Stimulated activated CD8-positive, alpha-beta memory T cell treated with anti-CD3 and anti-CD28 coated beads, Interleukin-15, amount 100 ng/mL, for 24 hours (primary cell): ENCODE data around the gene IL17RA.
"Not testable (repeated sequence)": the region's sequence is repeated elsewhere in the genome, so short reads cannot be mapped to it uniquely, and the experiment has no call there.

Source experiments
- DNase-seq: peaks from one replicate; pipeline ENCODE4 v3.0.0-alpha.2; 2020; ENCODE audit warnings: low read depth

The IL17RA gene, protein sequence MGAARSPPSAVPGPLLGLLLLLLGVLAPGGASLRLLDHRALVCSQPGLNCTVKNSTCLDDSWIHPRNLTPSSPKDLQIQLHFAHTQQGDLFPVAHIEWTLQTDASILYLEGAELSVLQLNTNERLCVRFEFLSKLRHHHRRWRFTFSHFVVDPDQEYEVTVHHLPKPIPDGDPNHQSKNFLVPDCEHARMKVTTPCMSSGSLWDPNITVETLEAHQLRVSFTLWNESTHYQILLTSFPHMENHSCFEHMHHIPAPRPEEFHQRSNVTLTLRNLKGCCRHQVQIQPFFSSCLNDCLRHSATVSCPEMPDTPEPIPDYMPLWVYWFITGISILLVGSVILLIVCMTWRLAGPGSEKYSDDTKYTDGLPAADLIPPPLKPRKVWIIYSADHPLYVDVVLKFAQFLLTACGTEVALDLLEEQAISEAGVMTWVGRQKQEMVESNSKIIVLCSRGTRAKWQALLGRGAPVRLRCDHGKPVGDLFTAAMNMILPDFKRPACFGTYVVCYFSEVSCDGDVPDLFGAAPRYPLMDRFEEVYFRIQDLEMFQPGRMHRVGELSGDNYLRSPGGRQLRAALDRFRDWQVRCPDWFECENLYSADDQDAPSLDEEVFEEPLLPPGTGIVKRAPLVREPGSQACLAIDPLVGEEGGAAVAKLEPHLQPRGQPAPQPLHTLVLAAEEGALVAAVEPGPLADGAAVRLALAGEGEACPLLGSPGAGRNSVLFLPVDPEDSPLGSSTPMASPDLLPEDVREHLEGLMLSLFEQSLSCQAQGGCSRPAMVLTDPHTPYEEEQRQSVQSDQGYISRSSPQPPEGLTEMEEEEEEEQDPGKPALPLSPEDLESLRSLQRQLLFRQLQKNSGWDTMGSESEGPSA

DNA sequence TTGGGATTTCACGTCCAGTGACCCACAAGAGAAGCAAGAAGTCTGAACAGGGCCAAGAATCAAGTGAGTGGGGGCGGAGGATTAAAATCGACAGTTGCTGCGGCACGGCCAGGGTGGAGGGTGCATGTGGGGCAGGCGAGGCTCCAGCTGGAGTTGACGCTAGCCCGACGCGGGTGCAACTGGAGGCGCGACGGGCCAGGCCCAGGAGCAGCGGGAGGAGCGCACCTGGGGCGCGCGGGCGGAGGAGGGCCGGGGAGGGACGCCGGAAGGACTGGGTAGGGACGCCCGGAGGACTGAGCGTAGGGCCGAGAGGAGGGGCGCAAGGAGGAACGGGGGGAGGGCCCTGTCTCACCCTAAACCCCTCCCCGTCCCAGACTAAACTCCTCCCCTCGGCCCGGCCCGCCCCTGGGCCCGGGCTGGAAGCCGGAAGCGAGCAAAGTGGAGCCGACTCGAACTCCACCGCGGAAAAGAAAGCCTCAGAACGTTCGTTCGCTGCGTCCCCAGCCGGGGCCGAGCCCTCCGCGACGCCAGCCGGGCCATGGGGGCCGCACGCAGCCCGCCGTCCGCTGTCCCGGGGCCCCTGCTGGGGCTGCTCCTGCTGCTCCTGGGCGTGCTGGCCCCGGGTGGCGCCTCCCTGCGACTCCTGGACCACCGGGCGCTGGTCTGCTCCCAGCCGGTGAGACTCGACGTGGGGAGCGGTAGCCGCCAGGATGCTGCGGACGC, at the start of gene IL17RA:
Gene IL17RA (plus strand): TSS at position 447 of the 723 bp plus-strand sequence. CDS start 92 bp downstream, at position 539.
- peak; percentile 72 for DNase-seq

DNA sequence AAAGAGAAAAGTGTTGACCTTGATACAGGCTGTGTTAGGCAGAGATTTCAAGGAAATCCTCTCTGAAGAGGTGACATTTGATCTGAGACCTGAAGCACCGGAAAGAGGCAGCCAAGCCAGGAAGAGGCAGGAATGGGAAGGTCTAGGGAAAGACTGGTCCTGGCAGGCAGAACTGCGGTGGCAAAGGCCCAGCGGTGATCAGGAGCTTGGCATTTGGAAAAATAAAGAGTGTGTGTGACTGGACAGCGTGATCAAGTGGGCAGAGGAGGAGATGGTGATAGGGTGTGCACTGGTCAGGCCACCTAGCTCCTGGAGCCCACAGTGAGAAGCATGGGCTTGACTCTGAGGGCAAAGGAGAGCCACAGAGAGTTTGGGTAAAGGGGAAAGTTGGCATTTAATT, 49.6 kb upstream of the IL17RA start:
- no peak for DNase-seq

DNA sequence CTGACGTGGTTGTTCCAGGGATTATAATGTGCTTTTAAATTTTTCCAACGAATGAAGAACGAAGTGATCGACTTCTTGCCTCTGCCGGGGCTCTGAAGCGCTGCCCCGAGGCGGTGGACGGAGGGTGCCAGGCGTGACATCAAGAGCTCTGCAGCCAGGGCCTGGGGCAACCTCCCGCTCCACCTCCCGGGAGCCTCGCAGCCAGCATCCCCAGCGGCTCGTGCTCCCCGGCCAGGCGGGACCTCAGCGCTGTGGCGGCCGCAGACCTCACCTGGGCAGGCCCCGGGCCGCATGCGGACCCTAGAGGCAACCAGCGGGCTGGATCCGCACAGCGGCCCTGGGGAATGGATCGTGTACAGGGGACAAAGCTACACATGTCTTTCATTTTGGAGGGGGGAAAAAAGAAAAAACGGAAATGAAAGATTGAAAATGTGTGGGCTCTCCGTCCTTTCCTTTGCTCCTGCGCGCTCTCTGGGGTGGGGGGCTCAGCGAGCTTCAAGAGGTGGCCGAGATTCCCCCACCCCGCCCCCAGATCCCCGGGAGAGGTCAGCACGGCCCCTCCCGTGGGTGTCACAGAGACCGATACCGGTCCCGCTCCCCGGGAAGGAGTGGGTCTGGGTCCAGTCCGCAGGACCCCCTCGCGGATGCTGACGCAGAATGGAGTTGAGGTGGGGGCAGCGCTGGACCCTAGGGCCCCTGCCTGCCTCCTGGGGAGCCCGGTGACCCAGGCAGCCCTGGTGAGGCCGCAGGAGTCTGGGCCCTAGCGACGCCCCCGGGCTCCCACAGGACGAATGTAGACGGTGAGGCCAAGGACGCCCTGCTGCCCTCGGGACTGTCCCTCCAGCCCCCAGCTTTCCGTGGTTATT, 48.6 kb upstream of the IL17RA start:
- not testable (repeated sequence) for DNase-seq

DNA sequence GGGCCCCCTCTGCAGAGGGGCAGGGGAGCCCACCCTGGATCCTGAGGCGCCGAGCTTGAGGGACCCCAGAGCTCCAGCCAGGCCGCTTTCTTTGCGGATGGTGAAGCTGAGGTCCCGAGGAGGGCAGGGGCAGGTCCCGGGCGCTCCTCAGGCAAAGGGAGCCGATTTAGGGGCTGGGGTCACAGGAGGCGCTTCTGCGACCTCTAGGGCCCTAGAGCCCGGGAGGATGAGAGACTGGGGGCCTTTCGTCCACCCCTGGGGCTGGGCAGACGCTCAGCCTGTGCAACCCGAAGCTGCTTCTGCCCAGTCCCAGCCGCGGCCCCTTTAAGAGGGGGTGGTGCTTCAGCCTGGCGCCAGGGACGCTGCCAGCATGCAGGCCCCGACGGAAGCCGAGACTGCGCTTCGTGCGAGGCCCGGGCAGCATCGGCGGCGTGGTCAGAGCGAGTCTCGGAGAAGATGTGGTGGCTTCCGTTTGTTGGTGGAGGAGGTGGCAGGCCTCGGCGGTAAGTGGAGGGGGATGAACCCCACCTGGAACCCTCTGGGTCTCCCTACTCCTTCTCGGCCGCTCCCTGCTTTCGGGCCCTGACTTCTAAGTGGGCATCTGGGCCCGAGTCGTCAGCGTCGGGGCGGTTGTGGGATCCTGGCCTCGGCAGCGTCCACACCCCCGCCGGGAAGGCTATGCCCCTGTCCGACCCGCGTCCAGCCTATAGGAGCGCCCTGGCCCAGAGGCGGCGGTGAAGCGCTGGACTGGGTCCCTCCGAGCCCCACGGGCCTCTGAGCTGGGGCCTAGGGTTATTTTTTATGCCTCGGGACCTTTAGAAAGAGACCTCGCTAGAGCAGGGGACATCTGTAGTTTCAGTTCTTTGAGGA, 47.7 kb upstream of the IL17RA start:
- DNase-seq, result not testable (repeated sequence)

DNA sequence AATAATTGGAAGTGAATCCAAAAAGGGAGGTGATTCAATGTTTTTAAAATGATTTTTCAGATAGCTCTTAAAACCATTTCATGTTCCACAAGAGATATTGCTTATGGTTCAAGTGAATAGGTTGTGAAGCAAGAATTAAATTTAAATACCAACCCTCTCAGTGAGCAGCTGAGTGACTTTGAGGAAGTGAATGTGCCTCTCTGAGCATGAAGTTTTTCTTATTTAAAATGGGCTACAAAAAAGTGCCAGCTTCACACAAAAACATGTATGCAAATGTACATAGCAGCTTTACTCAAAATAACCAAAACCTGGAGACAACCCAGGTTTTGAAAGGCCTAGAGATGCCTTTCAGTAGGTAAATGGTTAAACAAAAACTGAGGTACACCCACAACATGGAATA, 41.3 kb upstream of the IL17RA start:
- DNase-seq, result no peak

DNA sequence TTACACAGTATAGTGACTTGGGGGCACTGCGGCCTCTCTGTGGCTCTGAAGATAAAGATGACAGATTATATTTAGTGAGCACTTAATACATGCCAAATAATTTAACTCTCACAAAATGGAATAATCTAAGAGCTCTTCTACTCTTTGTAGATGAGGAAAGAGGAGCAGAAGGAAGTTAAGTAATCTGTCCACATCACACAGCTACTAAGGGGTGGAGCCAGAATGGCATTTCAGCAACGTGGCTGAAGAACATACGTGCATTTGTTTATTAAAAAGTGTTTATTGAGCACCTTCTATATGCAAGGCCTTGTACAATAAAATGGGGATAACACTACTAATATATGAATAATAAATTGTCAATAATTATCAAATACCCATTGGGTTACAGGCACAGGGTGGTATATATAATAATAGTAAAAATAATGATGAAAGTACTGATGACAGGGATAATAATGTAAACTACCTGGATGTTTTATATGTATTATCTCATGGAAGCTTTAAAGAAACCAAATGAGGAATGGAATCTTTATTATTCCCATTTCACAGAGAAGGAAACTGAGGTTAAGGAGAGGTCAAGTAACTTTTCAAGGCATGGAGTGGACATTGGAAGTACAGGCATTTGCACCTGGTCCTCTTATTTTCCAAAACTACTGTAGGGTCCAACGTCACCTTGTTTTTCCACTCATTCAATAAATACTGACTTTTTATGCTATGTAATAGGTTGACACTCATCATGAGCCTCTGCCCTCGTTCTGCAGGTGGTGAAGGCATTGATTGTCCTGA, 38.0 kb upstream of the IL17RA start:
- no peak for DNase-seq

DNA sequence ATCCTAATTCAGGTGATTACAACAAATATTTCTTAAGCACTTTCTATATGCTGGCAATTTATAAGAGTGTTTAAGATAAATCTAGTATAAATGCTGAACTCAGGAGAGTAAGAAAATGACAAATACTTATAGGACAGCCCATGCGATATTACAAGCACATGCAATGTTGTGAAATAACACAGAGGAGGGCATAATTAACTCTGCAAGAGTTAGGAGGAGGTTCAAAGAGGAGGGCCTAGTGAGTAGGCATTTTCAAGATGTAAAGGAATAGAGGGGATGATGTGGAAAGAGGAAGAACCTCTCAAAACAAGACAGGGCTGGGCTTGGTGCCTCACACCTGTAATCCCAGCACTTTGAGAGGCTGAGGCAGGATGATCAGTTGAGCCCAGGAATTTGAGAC, 37.1 kb upstream of the IL17RA start:
- DNase-seq, result no peak

DNA sequence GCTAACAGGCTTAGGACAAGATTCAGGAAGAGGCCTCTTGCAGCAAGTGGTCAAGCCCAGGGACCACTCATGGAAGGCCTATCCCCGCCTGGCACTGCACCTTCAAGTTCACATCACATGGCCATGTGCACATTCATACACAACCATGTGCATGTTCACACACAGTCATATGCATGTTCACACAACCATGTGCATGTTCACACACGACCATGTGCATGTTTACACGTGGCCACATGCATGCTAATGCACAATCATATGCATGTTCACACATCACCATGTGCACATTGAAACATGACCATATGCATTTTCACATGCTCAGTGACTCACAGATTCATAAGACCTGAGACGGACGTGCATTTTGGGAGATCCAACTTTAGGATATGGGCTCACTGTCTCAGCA, 28.7 kb upstream of the IL17RA start:
- DNase-seq, result no peak

DNA sequence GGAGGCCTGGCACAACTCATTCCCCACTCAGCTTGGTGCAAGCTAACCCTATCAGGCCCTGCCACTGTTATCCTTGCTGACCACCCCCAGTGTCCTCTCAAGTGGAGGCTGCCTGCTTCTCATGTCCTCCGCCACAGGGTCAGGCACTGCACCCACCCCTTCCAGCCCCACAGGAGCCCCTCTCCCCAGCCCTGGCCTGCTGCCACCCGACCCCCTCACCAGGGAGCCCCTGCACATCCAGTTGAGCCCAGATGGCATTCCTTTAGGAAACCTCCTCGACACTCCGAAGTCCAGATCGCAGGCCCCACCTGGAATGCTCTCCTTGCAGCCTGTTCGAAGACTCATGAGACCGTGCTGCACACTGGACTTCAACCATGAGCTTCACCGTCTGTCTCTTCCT, 28.0 kb upstream of the IL17RA start:
- no peak for DNase-seq

DNA sequence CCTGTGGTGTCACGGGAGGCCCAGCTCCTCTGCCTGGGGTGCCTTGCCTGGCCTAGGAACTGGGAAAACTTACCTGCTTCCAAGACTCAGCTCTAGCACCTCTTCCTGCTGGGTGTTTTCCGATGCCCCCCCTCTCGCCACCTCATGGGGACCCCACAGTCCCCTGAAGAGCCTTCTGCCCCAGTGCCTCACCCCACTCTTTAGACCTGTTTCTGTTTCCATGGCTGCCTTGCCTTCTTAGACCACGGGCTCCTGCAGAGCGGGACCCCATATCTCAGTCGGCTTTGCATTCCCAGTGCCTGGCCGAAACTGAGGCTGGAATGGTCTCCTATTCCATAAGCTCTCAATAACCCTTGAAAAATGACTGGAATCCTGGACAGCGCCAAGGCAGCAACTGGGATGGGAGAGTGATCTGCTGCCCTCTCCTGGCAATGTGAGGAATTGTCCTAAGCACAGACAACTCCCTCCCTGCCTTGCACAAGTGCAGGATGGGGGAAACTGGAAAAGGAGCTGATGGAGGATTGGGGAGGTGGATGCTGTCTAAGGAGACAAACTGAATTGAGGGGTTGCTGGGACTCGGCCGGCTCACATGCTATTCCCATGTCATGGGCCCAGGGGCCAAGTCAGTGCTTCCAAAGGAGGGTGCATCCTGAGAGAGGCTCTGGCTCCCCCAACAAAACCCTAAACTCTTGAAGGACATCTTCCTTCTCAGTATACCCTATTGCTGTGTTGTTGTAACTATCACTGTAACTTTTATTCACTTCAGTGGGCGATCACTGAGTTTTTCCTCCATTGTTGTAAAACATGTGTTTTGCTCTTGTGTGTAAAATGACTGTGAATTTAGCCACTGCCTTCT, 26.6 kb upstream of the IL17RA start:
- no peak for DNase-seq

DNA sequence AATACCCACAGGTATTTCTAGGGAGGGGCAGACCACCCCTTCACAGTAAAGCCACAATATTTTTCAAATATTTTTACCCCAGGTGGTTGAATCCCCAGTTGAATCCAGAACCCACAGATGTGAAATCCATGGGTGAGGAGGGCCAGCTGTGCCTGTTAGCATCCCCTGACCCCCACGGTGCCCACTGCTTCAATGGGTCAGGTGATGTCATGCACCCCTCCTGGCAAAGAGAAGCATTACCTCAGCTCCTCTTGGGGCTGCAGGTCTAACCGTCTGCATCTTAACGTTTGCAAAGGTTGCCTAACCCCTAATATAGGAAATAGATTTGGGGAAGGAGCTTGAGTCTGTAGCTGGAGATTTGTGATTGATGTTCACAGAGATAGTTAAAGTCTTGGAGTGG, 24.7 kb upstream of the IL17RA start:
- no peak for DNase-seq

DNA sequence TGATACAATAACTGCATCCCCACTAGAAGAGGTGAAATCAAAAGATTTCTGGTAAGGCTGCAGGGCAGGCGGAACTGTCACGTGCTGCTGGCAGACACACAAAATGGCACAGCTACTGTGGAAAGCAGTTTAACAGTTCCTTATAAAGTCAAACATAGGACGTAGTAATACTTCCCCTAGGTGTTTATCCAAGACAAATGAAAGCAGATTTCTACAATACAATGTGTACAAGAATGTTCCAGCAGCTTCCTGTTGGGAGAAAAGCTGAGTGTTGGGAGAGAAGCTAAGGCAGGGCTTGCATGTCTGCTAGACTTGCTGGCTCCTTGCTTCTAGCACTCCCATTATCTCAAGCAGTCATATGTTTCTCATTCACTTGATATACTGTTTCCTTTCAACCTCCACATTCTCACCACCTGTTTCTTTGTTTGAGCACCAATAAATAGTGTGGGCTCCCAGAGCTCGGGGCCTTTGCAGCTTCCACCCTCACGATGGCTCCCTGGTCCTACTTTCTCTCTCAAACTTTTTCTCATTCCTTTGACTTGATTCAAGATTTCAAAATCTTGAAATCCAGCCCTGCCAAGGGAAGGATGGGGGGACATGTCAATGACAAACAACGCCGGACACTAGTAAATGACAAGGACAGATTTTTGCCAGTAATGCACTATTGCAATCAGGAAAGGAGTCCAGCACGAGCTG, 21.2 kb upstream of the IL17RA start:
- no peak for DNase-seq

DNA sequence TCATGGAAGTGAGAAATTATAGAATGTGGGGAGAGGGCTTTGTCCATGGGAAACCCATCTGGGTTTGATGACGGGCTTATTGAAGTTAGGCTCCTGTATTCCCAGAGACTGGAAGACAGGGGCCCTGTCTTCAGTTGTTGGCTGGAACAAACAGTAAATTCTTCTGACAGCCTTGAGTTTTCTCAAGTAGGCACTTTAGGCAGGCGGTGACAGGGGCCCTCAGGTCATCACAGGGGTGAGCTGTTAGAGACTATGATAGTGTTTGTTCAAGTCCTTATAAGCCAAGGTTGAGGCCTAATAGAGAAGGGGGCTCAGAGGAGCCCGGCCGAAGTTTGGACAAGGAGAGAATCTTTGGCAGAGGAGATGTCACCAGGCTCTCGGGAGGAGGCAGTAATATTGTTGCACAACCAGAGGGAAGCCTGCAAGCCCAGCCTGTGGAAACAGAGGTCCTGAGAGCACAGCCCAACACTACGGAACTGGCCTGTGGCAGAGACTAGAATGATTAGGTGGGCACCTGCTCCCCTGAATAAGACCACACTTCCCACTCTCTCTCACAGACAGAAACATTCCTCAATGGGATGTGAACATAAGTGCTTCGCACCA, 20.2 kb upstream of the IL17RA start:
- DNase-seq, result no peak

DNA sequence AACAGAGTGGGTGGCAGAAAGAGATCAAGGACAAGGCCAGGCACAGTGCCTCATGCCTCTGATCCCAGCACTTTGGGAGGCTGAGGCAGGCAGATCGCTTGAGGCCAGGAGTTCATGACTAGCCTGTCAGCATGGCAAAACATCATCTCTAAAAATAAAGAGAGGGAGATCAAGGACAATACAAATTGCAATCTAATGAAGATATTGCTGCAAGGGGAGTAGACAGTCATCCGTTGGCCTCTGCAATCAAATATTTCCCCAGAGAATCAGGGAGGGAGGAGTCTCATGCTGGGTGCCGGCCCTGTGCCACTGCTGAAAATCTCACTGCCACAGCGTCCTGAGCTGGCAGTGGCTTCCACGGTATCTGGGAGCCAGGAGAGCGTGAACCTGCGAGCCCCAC, 19.4 kb upstream of the IL17RA start:
- DNase-seq, result no peak

DNA sequence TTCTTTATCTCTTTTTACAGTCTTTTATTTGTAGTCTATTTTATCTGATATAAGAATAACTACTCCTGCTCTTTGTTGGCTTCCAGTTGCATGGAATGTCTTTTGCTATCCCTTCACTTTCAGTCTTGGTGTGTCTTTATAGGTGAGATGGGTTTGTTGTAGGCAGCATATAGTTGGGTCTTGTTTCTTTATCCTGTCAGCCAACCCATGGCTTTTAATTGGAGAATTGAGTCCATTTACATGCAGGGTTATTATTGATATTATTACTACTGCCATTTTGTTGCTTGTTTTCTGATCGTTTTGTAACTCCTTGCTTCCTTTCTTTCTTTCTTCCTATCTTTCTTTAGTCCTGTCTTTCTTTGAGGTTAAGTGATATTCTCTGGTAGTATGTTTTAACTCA, 11.9 kb upstream of the IL17RA start:
- DNase-seq, result no peak

DNA sequence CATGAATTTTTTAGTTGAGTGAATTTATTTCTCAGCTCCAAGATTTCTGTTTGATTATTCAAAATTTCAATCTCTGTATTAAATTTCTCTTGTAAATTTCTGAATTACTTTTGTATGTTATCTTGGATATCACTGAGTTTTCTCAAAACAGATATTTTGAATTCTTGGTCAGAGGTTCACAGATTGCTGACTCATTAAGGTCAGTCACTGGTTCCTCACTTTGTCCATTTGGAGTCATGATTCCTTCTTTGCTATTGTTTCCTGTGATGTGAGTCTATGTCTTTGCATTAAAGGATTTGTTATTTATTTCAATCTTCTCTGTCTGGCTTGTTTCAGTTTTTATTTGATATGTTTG, 10.2 kb upstream of the IL17RA start:
- no peak for DNase-seq

DNA sequence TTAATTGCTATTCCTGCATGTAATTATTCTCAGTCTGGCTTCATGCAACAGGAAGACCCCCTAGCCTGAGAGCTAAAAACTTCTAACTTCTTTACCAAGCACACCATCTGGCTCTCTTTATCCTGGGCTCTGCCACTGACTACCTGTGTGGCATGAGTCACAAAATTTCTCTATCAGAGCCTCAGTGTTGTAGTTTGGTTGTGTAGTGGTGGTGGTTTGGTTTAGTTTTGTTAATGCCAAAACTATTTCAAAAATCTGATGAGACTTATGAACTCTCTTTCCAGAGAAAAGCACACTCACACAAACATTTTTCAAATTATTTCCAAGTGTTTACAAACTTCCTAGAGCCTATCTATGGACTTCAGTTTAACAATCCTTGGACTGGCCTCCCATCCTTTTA, 7.5 kb upstream of the IL17RA start:
- no peak for DNase-seq

DNA sequence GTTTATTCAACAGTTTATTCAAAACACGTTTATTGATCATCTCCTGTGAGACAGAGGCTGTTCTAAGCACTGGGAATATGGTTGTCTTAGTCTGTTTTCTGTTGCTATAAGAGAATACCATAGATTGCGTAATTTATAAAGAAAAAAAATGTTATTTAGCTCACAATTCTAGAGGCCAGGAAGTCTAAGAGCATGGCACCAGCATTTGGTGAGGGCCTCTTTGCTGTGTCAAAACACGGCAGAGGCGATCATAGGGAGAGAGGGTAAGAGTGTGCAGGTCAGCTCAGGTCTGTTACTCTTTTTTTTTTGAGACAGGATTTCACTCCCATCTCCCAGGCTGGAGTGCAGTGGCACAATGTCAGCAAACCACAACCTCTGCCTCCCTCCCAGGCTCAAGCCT, 5.2 kb upstream of the IL17RA start:
- no peak for DNase-seq
